ENCODE measurements around the gene PNPLA2.

DNA sequence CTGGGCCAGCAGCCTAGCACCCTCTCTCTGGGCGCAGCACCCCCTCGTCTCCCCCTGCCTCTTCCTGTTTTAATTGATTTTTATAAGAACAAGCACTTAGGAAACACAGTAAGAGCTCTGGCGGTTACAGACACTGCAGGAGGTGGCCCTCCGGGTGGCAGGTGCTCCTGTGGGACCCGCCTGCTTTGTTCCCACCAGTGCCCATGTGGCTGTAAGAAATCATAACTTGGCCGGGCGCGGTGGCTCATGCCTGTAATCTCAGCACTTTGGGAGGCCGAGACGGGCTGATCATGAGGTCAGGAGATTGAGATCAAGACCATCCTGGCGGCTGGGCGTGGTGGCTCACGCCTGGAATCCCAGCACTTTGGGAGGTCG is 42.4 kb downstream of the PNPLA2 start:
- no peak for TF ChIP-seq EZH2 (IDR thresholded peaks at IDR 0.05)
- 0 out of 2 replicates have a peak, but pooled peaks have one; percentile 17 for TF ChIP-seq POLR2AphosphoS5 (IDR thresholded peaks at IDR 0.05; ENCODE audit: borderline replicate concordance, low read depth, low read length)
